GM21367 (cell line): Measurements from ENCODE around the gene SYTL2.

Experiments used
- ATAC-seq: cut with Tn5 transposase; IDR thresholded peaks from one replicate; pipeline ENCODE4 v1.9.1; 2021; ENCODE audit not compliant: unreplicated experiment

Gene SYTL2

GRCh38 chr11:85767246-85767945 is 43.5 kb downstream of the SYTL2 start:
- no peak for ATAC-seq

GRCh38 chr11:85766721-85767161 is 44.2 kb downstream of the SYTL2 start:
- ATAC-seq, result no peak

GRCh38 chr11:85764796-85765195 is 46.1 kb downstream of the SYTL2 start:
- no peak for ATAC-seq

- no peak for ATAC-seq
Measured at GRCh38 chr11:85762226-85762625, 48.7 kb downstream of the SYTL2 start.

GRCh38 chr11:85759915-85760314 is 51.0 kb downstream of the SYTL2 start:
- ATAC-seq, result no peak

GRCh38 chr11:85758480-85759039 is 52.4 kb downstream of the SYTL2 start:
- no peak for ATAC-seq

- no peak for ATAC-seq
Measured at GRCh38 chr11:85758026-85758425, 52.9 kb downstream of the SYTL2 start.

- no peak for ATAC-seq
Measured at GRCh38 chr11:85756401-85757200, 54.3 kb downstream of the SYTL2 start.

GRCh38 chr11:85755701-85756100 is 55.2 kb downstream of the SYTL2 start:
- ATAC-seq, result no peak

GRCh38 chr11:85755285-85755684 is 55.7 kb downstream of the SYTL2 start:
- no peak for ATAC-seq

GRCh38 chr11:85752890-85753581 is 57.9 kb downstream of the SYTL2 start:
- ATAC-seq, result no peak

GRCh38 chr11:85752201-85752889 is 58.6 kb downstream of the SYTL2 start:
- no peak for ATAC-seq

- no peak for ATAC-seq
Measured at GRCh38 chr11:85751724-85752123, 59.2 kb downstream of the SYTL2 start.

GRCh38 chr11:85750646-85751045 is 60.3 kb downstream of the SYTL2 start:
- ATAC-seq, result no peak

GRCh38 chr11:85749884-85750283 is 61.1 kb downstream of the SYTL2 start:
- ATAC-seq, result no peak

- no peak for ATAC-seq
Measured at GRCh38 chr11:85749287-85749834, 61.6 kb downstream of the SYTL2 start.

- no peak for ATAC-seq
Measured at GRCh38 chr11:85748455-85748891, 62.5 kb downstream of the SYTL2 start.

GRCh38 chr11:85746670-85747069 is 64.3 kb downstream of the SYTL2 start:
- no peak for ATAC-seq

- ATAC-seq, result no peak
Measured at GRCh38 chr11:85745626-85746025, 65.3 kb downstream of the SYTL2 start.

GRCh38 chr11:85742873-85743275 is 68.1 kb downstream of the SYTL2 start:
- ATAC-seq, result no peak
